ENCODE results near the gene GAK.
A peak's percentile ranks its signal among the peaks of the same experiment; 100 is the strongest.
"Not testable (repeated sequence)": the region's sequence is repeated elsewhere in the genome, so short reads cannot be mapped to it uniquely, and the experiment has no call there.

GAK gene

GRCh38 chr4:925771-926500, 6.2 kb downstream of the GAK start:
- no peak for DNase-seq

- no peak for DNase-seq
Observed at GRCh38 chr4:925171-925570, 6.9 kb downstream of the GAK start.

- DNase-seq: peak; percentile 36
Observed at GRCh38 chr4:924107-925096, 7.7 kb downstream of the GAK start.

GRCh38 chr4:921830-922331, 10.2 kb downstream of the GAK start:
- DNase-seq: no peak

- not testable (repeated sequence) for DNase-seq
Observed at GRCh38 chr4:919004-919680, 13.0 kb downstream of the GAK start.

- DNase-seq: not testable (repeated sequence)
Observed at GRCh38 chr4:918591-918990, 13.5 kb downstream of the GAK start.

GRCh38 chr4:917992-918391, 14.1 kb downstream of the GAK start:
- no peak for DNase-seq

GRCh38 chr4:917466-917865, 14.7 kb downstream of the GAK start:
- DNase-seq: no peak

- no peak for DNase-seq
Observed at GRCh38 chr4:915595-915994, 16.5 kb downstream of the GAK start.

GRCh38 chr4:915041-915474, 17.1 kb downstream of the GAK start:
- no peak for DNase-seq

GRCh38 chr4:914531-914930, 17.6 kb downstream of the GAK start:
- DNase-seq: no peak

GRCh38 chr4:913280-913618, 18.9 kb downstream of the GAK start:
- DNase-seq: no peak

- DNase-seq: no peak
Observed at GRCh38 chr4:912548-913279, 19.4 kb downstream of the GAK start.

- DNase-seq: no peak
Observed at GRCh38 chr4:911871-912490, 20.1 kb downstream of the GAK start.

- no peak for DNase-seq
Observed at GRCh38 chr4:911221-911751, 20.8 kb downstream of the GAK start.

- DNase-seq: no peak
Observed at GRCh38 chr4:910366-911091, 21.6 kb downstream of the GAK start.

GRCh38 chr4:909821-910220, 22.3 kb downstream of the GAK start:
- no peak for DNase-seq

- DNase-seq: no peak
Observed at GRCh38 chr4:909131-909571, 23.0 kb downstream of the GAK start.

GRCh38 chr4:907691-908425, 24.3 kb downstream of the GAK start:
- peak; percentile 46 for DNase-seq

- no peak for DNase-seq
Observed at GRCh38 chr4:907103-907400, 25.1 kb downstream of the GAK start.
